Sigmoid colon (tissue), 7 donors: ENCODE data around the gene BCAS3. TPM values are rescaled to one million over a fixed set of nuclear protein-coding genes. Genes with fewer than 3 reads are reported as not detected.
A peak's percentile ranks its signal among the peaks of the same experiment; 100 is the strongest.

Source experiments
- DNase-seq: peaks from one replicate; pipeline ENCODE4 v3.0.0-alpha.2; 2019
- H3K27ac ChIP-seq, 4 donors: fragments of 200-600 bp; sonication (generic); one replicate each; pipeline ENCODE4 v1.5.1; 2016 to 2019; ENCODE audit warnings: mild to moderate bottlenecking in 1 of 4
- H3K27me3 ChIP-seq, 3 donors: fragments of 200-600 bp; sonication (generic); one replicate each; pipeline ENCODE4 v1.5.1; 2019; ENCODE audit warnings: mild to moderate bottlenecking in 1 of 3
- H3K36me3 ChIP-seq, 4 donors: fragments of 200-600 bp; sonication (generic); one replicate each; pipeline ENCODE4 v1.5.1; 2016 to 2019
- H3K4me1 ChIP-seq, 4 donors: fragments of 200-600 bp; sonication (generic); one replicate each; pipeline ENCODE4 v1.5.1; 2017 to 2019
- H3K4me3 ChIP-seq, 4 donors: fragments of 200-600 bp; sonication (generic); one replicate each; pipeline ENCODE4 v1.5.1; 2017 to 2019; ENCODE audit warnings: mild to moderate bottlenecking in 2 of 4, moderate library complexity in 1 of 4
- H3K9me3 ChIP-seq, 4 donors: fragments of 200-600 bp in 3 of 4; sonication (generic) in 3 of 4; one replicate each; pipeline versions ENCODE4 v1.5.1 to v1.6.1; 2013 to 2019
- EP300 ChIP-seq, 4 donors: sonication (generic); formaldehyde crosslinking; IDR thresholded peaks; one replicate each; pipeline ENCODE4 v1.6.1; 2017; ENCODE audit warnings: antibody characterized with exemption in 4 of 4
- POLR2A ChIP-seq, 2 donors: fragments of 450-650 bp; IDR thresholded peaks; one replicate each; pipeline ENCODE4 v1.6.1; 2016; ENCODE audit warnings: antibody characterized with exemption in 2 of 2, mild to moderate bottlenecking in 2 of 2, moderate library complexity in 2 of 2
- POLR2AphosphoS5 ChIP-seq, 4 donors: sonication (generic); formaldehyde crosslinking; IDR thresholded peaks; one replicate each; pipeline ENCODE4 v1.6.1; 2017; ENCODE audit warnings: antibody characterized with exemption in 4 of 4
- WGBS, 2 donors: extraction: QIAGEN DNeasy Blood & Tissue Kit; methylation state at CpG; one replicate each; pipeline ENCODE4 v1.1.7; 2013; 5-methylcytosine and 5-hydroxymethylcytosine counted together
- intact Hi-C: fragments of 100-400 bp; cut with DNase I; formaldehyde crosslinking; loops from one replicate; pipeline ENCODE4 v1.15.1; 2023
- polyA plus RNA-seq, 3 donors: library from polyadenylated mRNA; stranded (reverse); fragments of 200-250 nt; gene quantifications; one replicate each; pipeline ENCODE4 v1.2.3, GENCODE V29; 2013
- total RNA-seq, 4 donors: library from RNA; depleted of rRNA; stranded (reverse); fragments of >200 nt; gene quantifications; one replicate each; pipeline ENCODE4 v1.1.0, GENCODE V29; 2016
- TF ChIP-seq, protein P1 (sequence below), 4 experiments: fragments of 450-650 bp in 3 of 4; fragments of 200-600 bp in 1 of 4; IDR thresholded peaks; one replicate each; pipeline ENCODE4 v1.5.1; 2016 to 2019; ENCODE audit warnings: antibody characterized with exemption in 4 of 4, mild to moderate bottlenecking in 3 of 4, moderate library complexity in 2 of 4
- donor health status: healthy with polysubstance abuse.
- donor health status: Bipolar disorder and iron deficiency.
- donor health status: healthy.

BCAS3 gene
- total and polyA plus RNA-seq, 7 donors: 6.3 to 38.5 (median 28.5) TPM

DNA sequence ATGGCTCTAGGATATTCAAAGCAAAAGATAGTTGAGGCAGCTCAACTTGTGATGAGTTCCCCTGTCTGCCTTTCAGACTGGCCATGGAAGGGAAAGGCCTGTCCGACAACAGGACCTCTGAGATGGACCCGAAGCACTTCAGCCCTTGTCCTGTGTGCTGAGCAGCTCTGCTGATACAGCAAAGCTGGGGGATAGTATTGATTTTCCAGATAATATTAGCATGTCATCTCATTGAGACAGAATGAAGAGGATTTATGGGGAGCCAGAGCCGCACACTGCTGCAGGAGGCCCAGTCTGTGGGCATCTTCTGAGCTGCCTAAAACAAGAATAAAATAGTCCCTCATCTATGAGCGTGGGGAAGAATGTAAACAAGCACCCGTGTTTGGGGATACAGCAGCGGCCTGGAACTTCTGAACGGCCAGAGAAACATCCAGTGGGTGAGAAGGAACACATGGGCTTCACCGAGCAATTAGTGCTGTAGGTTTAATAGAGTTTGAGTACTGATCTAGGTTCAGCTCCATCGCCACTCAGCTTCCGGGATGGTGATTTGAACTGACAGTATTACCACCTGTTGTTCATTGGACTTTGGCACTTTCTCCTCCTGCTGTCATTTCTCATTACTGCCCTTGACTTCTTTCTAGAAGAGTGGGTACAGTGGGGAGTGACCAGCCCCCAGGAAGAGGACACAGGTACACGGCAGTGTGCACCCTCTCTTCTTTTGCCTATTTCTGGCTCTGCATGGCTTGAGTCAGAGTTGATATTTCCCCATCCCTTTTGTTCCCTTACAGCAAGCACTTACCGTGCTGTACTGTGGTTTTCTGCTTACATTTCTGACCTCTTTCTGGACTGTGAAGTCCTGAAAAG, 625.5 kb downstream of the BCAS3 start:
- intact Hi-C loops: no loop called here
- Histone ChIP-seq H3K4me3 (no peak overlapping the region), H3K27me3 (no peaks in the 10 kb centered on the region), H3K4me1 (peaks cover 0 to 5% (median 4%) of the 10 kb centered on the region in 4 donors), H3K36me3 (no peaks in the 10 kb centered on the region), H3K27ac (peak overlapping the region in 1 of 4 donors; percentile 62), H3K9me3 (peaks cover 0 to 2% (median 0%) of the 10 kb centered on the region in 4 donors)
- DNase-seq: no peak
- TF ChIP-seq POLR2AphosphoS5 (IDR thresholded peaks at IDR 0.05) (no peak), POLR2A (IDR thresholded peaks at IDR 0.05) (no peak), EP300 (IDR thresholded peaks at IDR 0.05) (no peak)
- TF ChIP-seq, protein P1, sequence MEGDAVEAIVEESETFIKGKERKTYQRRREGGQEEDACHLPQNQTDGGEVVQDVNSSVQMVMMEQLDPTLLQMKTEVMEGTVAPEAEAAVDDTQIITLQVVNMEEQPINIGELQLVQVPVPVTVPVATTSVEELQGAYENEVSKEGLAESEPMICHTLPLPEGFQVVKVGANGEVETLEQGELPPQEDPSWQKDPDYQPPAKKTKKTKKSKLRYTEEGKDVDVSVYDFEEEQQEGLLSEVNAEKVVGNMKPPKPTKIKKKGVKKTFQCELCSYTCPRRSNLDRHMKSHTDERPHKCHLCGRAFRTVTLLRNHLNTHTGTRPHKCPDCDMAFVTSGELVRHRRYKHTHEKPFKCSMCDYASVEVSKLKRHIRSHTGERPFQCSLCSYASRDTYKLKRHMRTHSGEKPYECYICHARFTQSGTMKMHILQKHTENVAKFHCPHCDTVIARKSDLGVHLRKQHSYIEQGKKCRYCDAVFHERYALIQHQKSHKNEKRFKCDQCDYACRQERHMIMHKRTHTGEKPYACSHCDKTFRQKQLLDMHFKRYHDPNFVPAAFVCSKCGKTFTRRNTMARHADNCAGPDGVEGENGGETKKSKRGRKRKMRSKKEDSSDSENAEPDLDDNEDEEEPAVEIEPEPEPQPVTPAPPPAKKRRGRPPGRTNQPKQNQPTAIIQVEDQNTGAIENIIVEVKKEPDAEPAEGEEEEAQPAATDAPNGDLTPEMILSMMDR (IDR thresholded peaks at IDR 0.05): no peak
- WGBS, 2 donors: 73 to 83% methylated on average over 12 of the region's 12 CpGs

DNA sequence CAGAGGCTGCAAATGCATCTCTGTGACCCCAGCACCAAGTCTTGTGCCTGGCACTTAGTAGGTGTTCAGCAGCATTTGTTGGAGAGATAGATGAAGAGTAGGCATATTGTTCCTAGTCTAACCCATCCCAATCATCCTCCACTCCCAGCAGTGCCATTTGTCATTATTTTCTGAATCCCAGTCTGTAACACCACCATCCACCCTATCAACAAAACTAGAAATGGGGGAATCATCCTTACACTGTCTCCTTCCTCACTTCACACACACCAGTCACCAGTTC, 626.1 kb downstream of the BCAS3 start:
- intact Hi-C loops: no loop called here
- H3K27ac ChIP-seq: peak overlapping the region in 1 of 4 donors; percentile 43
- H3K9me3 ChIP-seq: peaks cover 0 to 2% (median 0%) of the 10 kb centered on the region in 4 donors
- no peaks in the 10 kb centered on the region for H3K36me3 ChIP-seq
- H3K4me3 ChIP-seq: no peak overlapping the region
- H3K4me1 ChIP-seq: peaks cover 0 to 10% (median 10%) of the 10 kb centered on the region in 4 donors
- no peaks in the 10 kb centered on the region for H3K27me3 ChIP-seq
- no peak for DNase-seq
- TF ChIP-seq POLR2A (IDR thresholded peaks at IDR 0.05) (no peak), POLR2AphosphoS5 (IDR thresholded peaks at IDR 0.05) (no peak), EP300 (IDR thresholded peaks at IDR 0.05) (no peak)
- TF ChIP-seq, protein P1 (IDR thresholded peaks at IDR 0.05): no peak

DNA sequence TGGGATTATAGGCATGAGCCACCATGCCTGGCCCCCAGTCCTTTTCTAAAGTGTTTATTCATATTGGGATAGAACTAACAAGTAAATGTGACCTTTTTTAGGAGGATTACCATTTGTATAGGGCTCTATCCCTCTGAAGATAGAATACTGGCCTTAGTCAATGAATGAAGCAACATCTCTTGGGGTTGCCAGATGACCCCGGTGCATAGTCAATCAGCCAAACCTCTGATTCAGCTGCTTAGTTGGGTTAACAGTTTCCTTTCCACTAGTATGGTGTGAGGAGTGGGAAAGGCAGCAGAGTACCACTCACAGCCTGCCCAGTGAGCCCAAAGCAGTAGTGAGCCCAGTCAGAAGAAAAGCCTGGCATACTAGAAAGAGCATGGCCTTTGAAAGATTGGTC, 627.4 kb downstream of the BCAS3 start:
- DNase-seq: no peak
- Histone ChIP-seq H3K4me1 (peaks cover 0 to 23% (median 22%) of the 10 kb centered on the region in 4 donors), H3K4me3 (no peak overlapping the region), H3K27me3 (no peaks in the 10 kb centered on the region), H3K9me3 (peaks cover 0 to 2% (median 0%) of the 10 kb centered on the region in 4 donors), H3K27ac (no peak overlapping the region), H3K36me3 (no peaks in the 10 kb centered on the region)
- no peak for TF ChIP-seq POLR2A (IDR thresholded peaks at IDR 0.05)
- TF ChIP-seq, protein P1 (IDR thresholded peaks at IDR 0.05): no peak
- no peak for TF ChIP-seq EP300 (IDR thresholded peaks at IDR 0.05)
- no peak for TF ChIP-seq POLR2AphosphoS5 (IDR thresholded peaks at IDR 0.05)
- intact Hi-C loops: no loop called here
- 70 to 80% methylated on average over 1 of the region's 1 CpG for WGBS, 2 donors

DNA sequence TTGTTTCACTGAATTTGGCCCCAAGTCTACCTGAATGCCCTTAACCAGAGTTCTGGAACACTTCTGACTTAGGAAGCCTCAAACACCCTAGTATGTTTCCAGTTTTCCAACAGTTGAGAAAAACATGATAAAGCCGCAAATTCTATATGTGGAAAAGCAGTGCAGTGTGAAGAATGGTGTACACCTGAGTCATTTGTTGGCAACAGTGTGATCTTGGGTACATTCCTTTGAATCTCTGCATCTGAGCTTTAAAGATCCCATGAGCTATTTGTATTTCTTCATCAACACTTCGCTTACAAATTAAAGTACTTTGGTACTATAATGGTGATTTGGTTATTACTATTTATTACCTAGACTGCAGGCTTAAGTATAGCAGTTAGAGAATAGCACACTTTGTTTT, 628.4 kb downstream of the BCAS3 start:
- intact Hi-C loops: no loop called here

More for the DNA sequence above, 628.4 kb downstream of the BCAS3 start:
- H3K27ac ChIP-seq: no peak overlapping the region
- TF ChIP-seq EP300 (IDR thresholded peaks at IDR 0.05) (no peak), POLR2A (IDR thresholded peaks at IDR 0.05) (no peak), POLR2AphosphoS5 (IDR thresholded peaks at IDR 0.05) (no peak)
- TF ChIP-seq, protein P1 (IDR thresholded peaks at IDR 0.05): no peak
- WGBS, 2 donors: 92 to 96% methylated on average over 2 of the region's 2 CpGs
- DNase-seq: no peak
- peaks cover 0 to 25% (median 23%) of the 10 kb centered on the region in 4 donors for H3K4me1 ChIP-seq
- H3K36me3 ChIP-seq: no peaks in the 10 kb centered on the region
- no peaks in the 10 kb centered on the region for H3K27me3 ChIP-seq
- H3K9me3 ChIP-seq: peaks cover 0 to 2% (median 0%) of the 10 kb centered on the region in 4 donors
- no peak overlapping the region for H3K4me3 ChIP-seq
